Measurements from ENCODE around the gene EDC4. TPM values are rescaled to one million over a fixed set of nuclear protein-coding genes. Genes with fewer than 3 reads are reported as not detected.

EDC4 gene
- total and polyA plus RNA-seq, 9 of the 15 experiments (the other 6 are each of a cell fraction or from before 2014, with no cell fraction given): 1.1 to 131 (median 74.0) TPM

GRCh38 chr16:67879936-67880335 is 7.1 kb downstream of the EDC4 start:
- ChIA-PET POLR2A (interaction anchor here (0.6 to 1.5 kb wide), 3 partner anchors 15 to 114 kb away, joined by 3 to 5 read pairs (median 3); partner anchors contain the start of genes RANBP10 and TSNAXIP1), CTCF (ENCODE audit: low intra/inter-chr PET ratio) (no interaction called here)
- Histone ChIP-seq H3K9ac (ENCODE audit: insufficient read depth in 1 of 2, low read depth in 2 of 2, low read length in 2 of 2) (no peak overlapping the region; a peak in 1 of 4 replicates), H3K9me3 (replicated peaks; ENCODE audit: control insufficient read depth, insufficient read depth, low read depth, low read length) (no peaks in the 10 kb centered on the region), H3K79me2 (ENCODE audit: control insufficient read depth, insufficient read depth, low read length) (peaks cover 19% of the 10 kb centered on the region), H3K4me2 (ENCODE audit: insufficient read depth, low read length) (no peak overlapping the region), H3K27me3 (ENCODE audit: control insufficient read depth in 2 of 2, insufficient read depth in 2 of 2, low read length in 2 of 2) (no peaks in the 10 kb centered on the region), H2AFZ (ENCODE audit: low read depth, low read length) (no peak overlapping the region), H3K4me3 (no peak overlapping the region), H4K20me1 (replicated peaks; ENCODE audit: control insufficient read depth, insufficient read depth, low read length) (peaks cover 25% of the 10 kb centered on the region), H3K27ac (ENCODE audit: extremely low read depth, low read depth, low read length) (no peak overlapping the region), H3K9me1 (ENCODE audit: control insufficient read depth, insufficient read depth, low read length) (no peaks in the 10 kb centered on the region), H3K36me3 (ENCODE audit: control insufficient read depth, insufficient read depth, low read length) (peaks cover 98% of the 10 kb centered on the region; the same call in 2 of the 3 replicates), H3K4me1 (replicated peaks in 1 of 2; ENCODE audit: control insufficient read depth in 2 of 2, insufficient read depth in 2 of 2, low read length in 2 of 2) (peaks cover 7 to 26% of the 10 kb centered on the region in 2 experiments; a peak in 3 of 5 replicates)
- in situ Hi-C loops (cut with MboI) (no loop called here), intact Hi-C loops (cut with micrococcal nuclease) (loop anchor here (10.0 kb wide), 1 partner anchor 165 kb away; no protein-coding TSS in a partner anchor)
- no peak for FAIRE-seq
- DNase-seq (ENCODE audit: extremely low read depth in 1 of 4, low spot score in 3 of 4): no peak
- TF ChIP-seq TBP (optimal IDR thresholded peaks at IDR 0.05; ENCODE audit: low read depth, low read length): no peak
- TF ChIP-seq MAZ (CRISPR knock-in tag; conservative IDR thresholded peaks at IDR 0.05 in 1 of 2, IDR thresholded peaks at IDR 0.05 in 1 of 2): no peak
- TF ChIP-seq ZNF184 (CRISPR knock-in tag; IDR thresholded peaks at IDR 0.05): no peak
- TF ChIP-seq ZNF140 (CRISPR knock-in tag; IDR thresholded peaks at IDR 0.05): no peak
- TF ChIP-seq TFE3 (CRISPR knock-in tag; IDR thresholded peaks at IDR 0.05): no peak
- TF ChIP-seq NRF1 (conservative IDR thresholded peaks at IDR 0.05 in 1 of 2, IDR thresholded peaks at IDR 0.05 in 1 of 2): no peak
- TF ChIP-seq ERF (CRISPR knock-in tag; IDR thresholded peaks at IDR 0.05): no peak
- TF ChIP-seq GTF2F1 (IDR thresholded peaks at IDR 0.05; ENCODE audit: low read depth, low read length): no peak
- no peak for TF ChIP-seq HDAC1 (IDR thresholded peaks at IDR 0.05)
- TF ChIP-seq DNMT1 (IDR thresholded peaks at IDR 0.05): no peak
- TF ChIP-seq ZNF785 (CRISPR knock-in tag; IDR thresholded peaks at IDR 0.05): no peak
- TF ChIP-seq OTX1 (CRISPR knock-in tag; IDR thresholded peaks at IDR 0.05): no peak
- ATAC-seq: no peak
- WGBS (ENCODE audit: insufficient coverage, low coverage, missing lambda C conversion rate): 95% methylated on average over 5 of the region's 5 CpGs
- no TSS peak for BruUV-seq (replicated peaks)
